ENCODE measurements around the gene SIMC1. TPM values are rescaled to one million over a fixed set of nuclear protein-coding genes. Genes with fewer than 3 reads are reported as not detected.

SIMC1 gene
- total RNA-seq, 4 donors from 2014 or later = 9.0 to 20.2 (median 13.1) TPM

MicroRNA genes within 50 kb of the gene (microRNA counts, 767-probe panel; counts per million panel counts)
- microRNA hsa-miR-1271-5p = 0 counts per million in 2 donors

Small RNAs within 50 kb of the gene (microRNA-seq; reads per million reads assigned to microRNA genes)
- 4.0 reads per million, percentile 6 among the genes with 10 or more reads in this experiment for gene MIR1271

Small RNAs within 50 kb of the gene (small RNA-seq; reads per million reads assigned to genes)
- gene MIR1271 = not detected

Other genes with a start within 250 kb of the SIMC1 start
- 100 to 1,000 TPM; 107 to 134 (median 119) TPM for gene KIAA1191, start 123.3 kb downstream of the SIMC1 start, total RNA-seq
- 10 to 100 TPM in 1 of 4 donors, 1 to 10 TPM in 3; 2.1 to 11.0 (median 2.8) TPM for gene ARL10, start 127.1 kb downstream of the SIMC1 start, total RNA-seq
- 10 to 100 TPM in 2 of 4 donors, 1 to 10 TPM in 2; 4.7 to 13.7 (median 8.2) TPM for gene NOP16, start 150.2 kb downstream of the SIMC1 start, total RNA-seq
- gene HIGD2A, start 150.3 kb downstream of the SIMC1 start, total RNA-seq = 100 to 1,000 TPM; 112 to 188 (median 138) TPM
- gene CLTB, start 178.1 kb downstream of the SIMC1 start, total RNA-seq = 100 to 1,000 TPM in 3 of 4 donors, 10 to 100 TPM in 1; 95.2 to 139 (median 112) TPM
- gene FAF2, start 210.0 kb downstream of the SIMC1 start, total RNA-seq = 100 to 1,000 TPM in 1 of 4 donors, 10 to 100 TPM in 3; 33.6 to 186 (median 43.2) TPM